Karpas-422 (cell line): Measurements from ENCODE around the gene FRG2C. TPM values are rescaled to one million over a fixed set of nuclear protein-coding genes. Genes with fewer than 3 reads are reported as not detected.
A peak's percentile ranks its signal among the peaks of the same experiment; 100 is the strongest.
"Not testable (repeated sequence)": the region's sequence is repeated elsewhere in the genome, so short reads cannot be mapped to it uniquely, and the experiment has no call there.

Source experiments
- DNase-seq: peaks from one replicate; pipeline ENCODE4 v3.0.0-alpha.2; 2015
- H2AFZ ChIP-seq: fragments of 200-600 bp; sonication (generic); 2 replicates; pipeline ENCODE4 v1.6.1; 2014; ENCODE audit warnings: antibody characterized with exemption, low read length, mixed read lengths
- H3K27ac ChIP-seq: fragments of 200-600 bp; sonication (generic); 2 replicates; pipeline ENCODE4 v1.5.1; 2014; ENCODE audit warnings: mild to moderate bottlenecking, low read length, moderate library complexity
- H3K27me3 ChIP-seq: fragments of 200-600 bp; sonication (generic); 2 replicates; pipeline ENCODE4 v1.6.1; 2014; ENCODE audit warnings: low read length, mixed read lengths
- H3K36me3 ChIP-seq: fragments of 200-600 bp; sonication (generic); 2 replicates; pipeline ENCODE4 v1.6.1; 2014; ENCODE audit warnings: low read length, mixed read lengths; ENCODE audit not compliant: insufficient read depth
- H3K4me1 ChIP-seq: fragments of 200-600 bp; sonication (generic); 2 replicates; pipeline ENCODE4 v1.6.1; 2014; ENCODE audit warnings: mild to moderate bottlenecking, low read length, mixed read lengths
- H3K4me2 ChIP-seq: fragments of 200-600 bp; sonication (generic); 2 replicates; pipeline ENCODE4 v1.6.1; 2014; ENCODE audit warnings: low read length, low read depth, mild to moderate bottlenecking; ENCODE audit not compliant: poor library complexity, severe bottlenecking
- H3K4me3 ChIP-seq: fragments of 200-600 bp; sonication (generic); 2 replicates; pipeline ENCODE4 v1.5.1; 2014; ENCODE audit warnings: mild to moderate bottlenecking, antibody characterized with exemption, low read length, mixed read lengths
- H3K79me2 ChIP-seq: fragments of 200-600 bp; sonication (generic); 2 replicates; pipeline ENCODE4 v1.6.1; 2014; ENCODE audit warnings: mild to moderate bottlenecking, low read length, mixed read lengths
- H3K9ac ChIP-seq: fragments of 200-600 bp; sonication (generic); 2 replicates; pipeline ENCODE4 v1.6.0; 2014; ENCODE audit warnings: low read length
- H3K9me2 ChIP-seq: fragments of 200-600 bp; sonication (generic), shearing (Covaris generic); replicated peaks from 2 replicates; pipeline ENCODE4 v1.6.0; 2014; ENCODE audit warnings: mild to moderate bottlenecking, low read length, moderate library complexity; ENCODE audit not compliant: insufficient read depth
- H3K9me3 ChIP-seq: fragments of 300-700, 200-600 bp; sonication (generic); 2 replicates; pipeline ENCODE4 v1.6.1; 2014; ENCODE audit warnings: low read length, mixed read lengths
- H4K20me1 ChIP-seq: fragments of 200-600 bp; sonication (generic); 2 replicates; pipeline ENCODE4 v1.6.1; 2014; ENCODE audit warnings: mild to moderate bottlenecking, antibody characterized with exemption, low read length, low read depth; ENCODE audit not compliant: insufficient read depth
- total RNA-seq: library from RNA; depleted of rRNA; stranded (reverse); fragments of >200 nt; shearing (Covaris generic); gene quantifications from 2 replicates; pipeline ENCODE4 v1.2.3, GENCODE V29; 2014; ENCODE audit warnings: low replicate concordance

FRG2C gene
- total RNA-seq, 1 experiment from 2014 or later: not detected

DNA sequence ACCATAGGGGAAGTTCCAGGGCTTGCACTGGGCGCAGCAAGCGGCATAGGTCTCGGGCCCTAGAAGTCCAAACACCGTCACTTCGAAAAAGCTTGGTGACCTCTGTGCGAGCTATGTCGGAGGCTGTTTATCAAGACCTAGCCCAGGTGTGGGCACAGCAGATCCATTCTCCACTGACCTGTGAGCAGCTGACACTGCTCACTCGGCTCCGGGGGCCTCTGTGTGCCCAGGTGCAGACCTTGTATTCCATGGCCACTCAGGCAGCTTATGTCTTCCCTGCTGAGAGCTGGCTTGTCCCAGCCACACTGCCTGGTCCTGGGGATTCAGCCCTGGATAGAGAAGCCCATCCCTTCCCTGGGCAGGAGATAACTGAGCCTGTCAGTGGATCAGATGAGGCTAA, 1.5 kb downstream of the FRG2C start:
- H3K9ac ChIP-seq, H3K27ac ChIP-seq: not testable (repeated sequence)

DNA sequence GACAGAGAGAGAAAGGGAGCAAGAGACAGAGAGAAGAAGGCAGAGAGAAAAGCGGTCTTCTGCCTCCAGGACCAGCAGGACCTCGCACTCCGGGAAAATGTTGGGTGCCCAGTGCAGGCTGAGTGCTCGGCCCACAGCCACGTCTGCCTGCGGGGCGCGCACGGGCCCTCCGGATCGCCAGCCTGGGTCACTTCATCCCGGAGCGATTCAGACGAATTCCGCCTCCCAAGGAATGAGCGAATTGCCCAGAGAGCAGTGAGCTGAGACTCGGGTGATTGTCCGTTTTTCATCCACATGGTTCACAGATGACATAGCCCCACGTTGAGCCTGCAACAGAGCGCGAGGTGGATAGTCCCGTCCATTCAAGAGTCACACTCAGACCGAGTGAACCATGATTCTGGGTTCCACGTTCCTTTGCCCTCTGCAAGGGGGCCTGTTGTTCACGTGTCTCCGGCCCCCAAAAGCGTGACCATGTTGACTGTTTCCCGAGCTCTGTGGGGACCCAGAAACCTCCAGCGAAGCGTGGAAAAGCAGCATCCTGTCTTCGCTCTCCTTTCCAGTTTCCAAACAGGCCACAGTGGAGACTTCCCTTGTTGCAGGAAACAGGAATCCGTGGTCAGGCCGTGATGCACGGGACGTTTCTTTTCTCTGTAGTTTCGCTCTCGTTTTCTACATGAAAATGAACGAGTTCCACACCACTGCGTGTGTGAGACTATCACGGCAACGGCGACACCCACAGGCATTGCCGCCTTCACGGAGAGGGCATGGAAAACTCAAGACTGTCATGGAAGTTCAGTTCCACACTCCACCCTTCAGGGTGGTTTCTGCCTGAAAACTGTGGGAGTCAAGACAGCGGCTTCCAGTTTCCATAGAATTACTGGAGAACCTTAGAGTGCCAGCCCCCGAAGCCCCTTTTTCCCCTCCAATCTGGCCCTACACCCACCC, 3.9 kb downstream of the FRG2C start:
- H3K27me3 ChIP-seq, H3K9me2 ChIP-seq, H4K20me1 ChIP-seq, H3K9me3 ChIP-seq, H3K4me3 ChIP-seq, H3K4me1 ChIP-seq, H3K27ac ChIP-seq, H2AFZ ChIP-seq, H3K36me3 ChIP-seq, H3K79me2 ChIP-seq, H3K4me2 ChIP-seq, DNase-seq, H3K9ac ChIP-seq: not testable (repeated sequence)

More for the DNA sequence above, 1.5 kb downstream of the FRG2C start:
- not testable (repeated sequence) for H2AFZ ChIP-seq, H3K36me3 ChIP-seq, H3K9me3 ChIP-seq, H3K4me2 ChIP-seq, H4K20me1 ChIP-seq, H3K27me3 ChIP-seq, H3K79me2 ChIP-seq, H3K4me3 ChIP-seq, H3K9me2 ChIP-seq, DNase-seq, H3K4me1 ChIP-seq

DNA sequence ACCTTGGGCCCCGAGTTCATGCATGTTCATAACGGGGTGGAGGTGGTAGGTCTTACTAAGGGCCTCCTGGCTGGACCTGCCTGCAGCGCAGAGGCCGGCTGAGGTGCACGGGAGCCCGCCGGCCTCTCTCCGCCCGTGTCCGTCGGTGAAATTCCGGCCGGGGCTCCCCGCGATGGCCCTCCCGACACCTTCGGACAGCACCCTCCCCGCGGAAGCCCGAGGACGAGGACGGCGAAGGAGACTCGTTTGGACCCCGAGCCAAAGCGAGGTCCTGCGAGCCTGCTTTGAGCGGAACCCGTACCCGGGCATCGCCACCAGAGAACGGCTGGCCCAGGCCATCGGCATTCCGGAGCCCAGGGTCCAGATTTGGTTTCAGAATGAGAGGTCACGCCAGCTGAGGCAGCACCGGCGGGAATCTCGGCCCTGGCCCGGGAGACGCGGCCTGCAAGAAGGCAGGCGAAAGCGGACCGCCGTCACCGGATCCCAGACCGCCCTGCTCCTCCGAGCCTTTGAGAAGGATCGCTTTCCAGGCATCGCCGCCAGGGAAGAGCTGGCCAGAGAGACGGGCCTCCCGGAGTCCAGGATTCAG, 4.7 kb downstream of the FRG2C start:
- not testable (repeated sequence) for H3K9me3 ChIP-seq, DNase-seq

DNA sequence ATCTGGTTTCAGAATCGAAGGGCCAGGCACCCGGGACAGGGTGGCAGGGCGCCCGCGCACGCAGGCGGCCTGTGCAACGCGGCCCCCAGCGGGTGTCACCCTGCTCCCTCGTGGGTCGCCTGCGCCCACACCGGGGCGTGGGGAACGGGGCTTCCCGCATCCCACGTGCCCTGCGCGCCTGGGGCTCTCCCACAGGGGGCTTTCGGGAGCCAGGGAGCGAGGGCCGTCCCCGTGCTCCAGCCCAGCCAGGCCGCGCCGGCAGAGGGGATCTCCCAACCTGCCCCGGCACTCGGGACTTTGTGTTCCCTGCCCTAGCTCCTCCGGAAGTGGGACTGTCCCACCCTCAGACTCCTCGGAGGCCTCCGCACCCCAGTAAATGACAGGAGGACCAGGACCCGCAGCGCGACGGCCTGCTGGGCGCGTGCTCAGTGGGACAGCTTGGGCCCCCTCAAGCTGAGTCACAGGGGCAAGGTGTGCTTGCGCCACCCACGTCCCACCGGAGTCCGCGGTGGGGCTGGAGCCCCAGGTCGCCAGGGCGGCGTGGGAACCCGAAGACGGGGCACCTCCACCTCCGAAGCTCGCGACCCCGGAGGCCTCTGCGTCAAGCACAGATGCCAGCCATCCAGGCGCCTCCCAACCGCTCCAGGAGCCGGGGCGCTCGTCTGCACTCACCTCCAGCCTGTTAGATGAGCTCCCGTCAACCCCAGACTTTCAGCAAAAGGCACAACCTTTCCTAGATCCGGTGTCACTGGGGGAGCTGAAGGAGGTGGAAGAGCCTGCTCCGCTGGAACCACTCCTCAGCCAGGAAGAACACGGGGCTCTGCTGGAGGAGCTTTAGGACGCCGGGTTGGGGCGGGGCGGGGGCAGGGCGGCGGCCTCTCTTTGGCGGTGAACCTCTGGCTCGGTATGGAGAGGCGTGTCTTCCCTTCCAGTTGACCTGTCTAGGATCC, 5.5 kb downstream of the FRG2C start:
- not testable (repeated sequence) for H3K4me2 ChIP-seq, H3K27me3 ChIP-seq, H3K9me3 ChIP-seq, H3K36me3 ChIP-seq, H3K4me3 ChIP-seq, DNase-seq, H3K79me2 ChIP-seq, H4K20me1 ChIP-seq, H3K9me2 ChIP-seq, H3K4me1 ChIP-seq, H3K9ac ChIP-seq, H2AFZ ChIP-seq, H3K27ac ChIP-seq

More for the DNA sequence above, 4.7 kb downstream of the FRG2C start:
- not testable (repeated sequence) for H2AFZ ChIP-seq, H3K27me3 ChIP-seq, H4K20me1 ChIP-seq, H3K36me3 ChIP-seq, H3K27ac ChIP-seq, H3K9ac ChIP-seq, H3K4me1 ChIP-seq, H3K4me2 ChIP-seq, H3K4me3 ChIP-seq, H3K9me2 ChIP-seq, H3K79me2 ChIP-seq

DNA sequence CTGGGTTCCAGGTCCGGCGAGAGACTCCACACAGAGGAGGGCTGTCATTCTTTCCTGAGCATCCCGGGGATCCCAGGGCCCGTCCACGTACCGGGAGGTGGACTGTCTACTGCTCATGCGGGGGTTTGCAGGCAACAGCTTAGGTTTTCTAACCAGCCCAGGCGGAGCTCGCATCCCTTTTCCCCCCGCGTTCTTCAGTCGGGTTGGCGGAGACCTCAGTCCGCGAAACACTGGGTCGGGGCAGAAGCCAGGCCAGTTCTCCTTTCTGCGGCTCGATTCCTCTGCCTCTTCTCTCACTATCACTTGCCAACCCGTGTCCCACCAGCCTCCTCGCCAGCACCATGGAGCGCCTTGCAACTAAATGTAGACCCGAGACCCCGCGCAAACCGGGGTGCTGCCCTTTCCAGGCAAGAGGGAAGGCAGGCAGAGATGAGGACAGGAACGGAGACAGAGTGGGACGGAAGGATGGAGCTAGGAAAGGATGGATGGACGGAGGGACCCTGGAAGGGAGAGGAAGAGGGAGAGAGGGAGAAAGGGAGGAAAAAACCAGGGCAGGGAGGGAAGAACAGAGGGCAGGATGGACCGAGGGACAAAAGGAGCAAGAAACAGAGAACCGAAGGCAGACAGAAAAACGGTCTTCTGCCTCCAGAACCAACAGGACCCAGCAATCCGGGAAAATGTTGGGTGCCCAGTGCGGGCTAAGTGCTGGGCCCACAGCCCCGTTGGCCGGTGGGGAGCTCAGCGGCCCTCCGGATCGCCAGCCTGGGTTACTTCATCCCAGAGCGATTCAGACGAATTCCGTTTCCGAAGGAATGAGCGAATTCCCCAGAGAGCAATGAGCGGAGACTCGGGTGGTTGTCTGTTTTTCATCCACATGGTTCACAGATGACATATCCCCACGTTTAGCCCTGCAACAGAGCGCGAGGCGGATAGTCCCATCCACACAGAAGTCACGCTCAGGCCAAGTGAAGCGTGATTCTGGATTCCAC, 6.5 kb downstream of the FRG2C start:
- not testable (repeated sequence) for H3K4me2 ChIP-seq, H3K9me3 ChIP-seq, H3K9me2 ChIP-seq, H3K4me3 ChIP-seq, H4K20me1 ChIP-seq, H2AFZ ChIP-seq, H3K36me3 ChIP-seq, H3K27me3 ChIP-seq, H3K4me1 ChIP-seq, H3K79me2 ChIP-seq, H3K9ac ChIP-seq, H3K27ac ChIP-seq
- DNase-seq: peak; percentile 67

DNA sequence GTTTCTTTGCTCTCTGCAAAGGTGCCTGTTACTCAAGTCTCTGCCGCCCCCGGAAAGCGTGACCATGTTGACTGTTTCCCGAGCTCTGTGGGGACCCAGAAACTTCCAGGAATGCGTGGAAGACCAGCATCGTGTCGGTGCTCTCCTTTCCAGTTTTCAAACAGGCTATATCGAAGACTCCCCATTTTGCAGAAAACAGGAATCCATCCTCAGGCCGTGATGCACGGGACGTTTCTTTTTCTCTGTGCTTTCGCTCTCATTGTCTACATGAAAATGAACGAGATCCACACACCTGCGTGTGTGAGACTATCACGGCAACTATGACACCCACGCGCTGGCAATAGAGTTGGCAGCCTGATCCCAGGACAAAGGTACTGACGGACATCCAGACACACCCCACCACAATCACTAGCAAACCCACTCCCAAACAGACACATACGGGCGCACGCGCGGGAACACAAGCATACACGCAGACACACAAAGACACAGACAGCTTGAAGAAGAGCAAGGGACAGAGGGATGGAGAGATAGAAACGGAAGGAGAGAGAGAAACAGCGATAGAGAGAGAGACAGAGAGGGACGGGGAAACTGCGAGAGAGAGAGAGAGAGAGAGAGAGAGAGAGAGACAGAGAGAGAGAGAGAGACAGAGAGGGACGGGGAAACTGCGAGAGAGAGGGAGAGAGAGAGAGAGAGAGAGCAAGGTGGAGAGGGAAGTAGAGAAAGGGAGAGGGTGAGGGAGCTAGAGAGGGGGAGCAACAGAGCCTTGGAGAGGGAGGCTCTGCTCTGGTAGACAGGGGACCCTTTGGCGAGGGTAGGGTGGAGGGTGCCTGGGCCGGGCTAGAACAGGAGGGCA, 7.4 kb downstream of the FRG2C start:
- not testable (repeated sequence) for H3K27ac ChIP-seq, H4K20me1 ChIP-seq, H3K36me3 ChIP-seq, H3K4me1 ChIP-seq, H3K9me2 ChIP-seq, H3K4me3 ChIP-seq, H3K9ac ChIP-seq, H3K79me2 ChIP-seq, H2AFZ ChIP-seq, H3K4me2 ChIP-seq, H3K27me3 ChIP-seq, H3K9me3 ChIP-seq, DNase-seq

DNA sequence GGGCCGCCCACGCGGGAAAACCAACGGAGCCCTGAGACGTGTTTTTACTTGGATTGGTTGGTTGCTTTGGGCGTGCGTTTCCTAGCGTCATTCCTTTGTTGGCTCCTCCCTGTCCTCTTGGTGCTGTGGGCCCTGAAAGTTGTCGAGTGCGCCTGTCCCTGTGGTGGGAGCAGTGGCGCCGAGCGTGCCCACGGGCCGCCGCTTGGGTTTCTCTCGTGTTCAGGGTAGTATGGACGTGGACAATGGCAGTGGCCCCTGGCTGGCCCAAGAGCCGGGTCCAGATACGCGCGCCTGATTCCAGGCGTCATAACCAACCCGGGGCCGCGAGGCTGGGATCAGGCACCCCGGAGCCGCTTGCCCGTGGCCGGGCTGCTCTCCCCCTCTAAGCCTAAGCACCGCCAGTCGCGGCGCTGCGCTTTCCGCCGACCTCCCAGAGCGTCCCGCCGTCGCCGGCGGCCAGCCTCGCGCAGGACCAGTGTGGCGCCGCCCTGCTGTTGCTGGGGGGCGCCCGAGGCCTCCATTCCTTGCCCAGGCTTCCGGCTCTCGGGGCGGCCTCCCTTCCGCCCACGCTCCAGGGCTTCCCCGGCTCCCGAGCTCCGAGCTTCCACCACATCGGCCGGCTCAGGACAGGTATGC, 8.1 kb downstream of the FRG2C start:
- not testable (repeated sequence) for H3K4me2 ChIP-seq, H3K36me3 ChIP-seq, H4K20me1 ChIP-seq, H3K9me2 ChIP-seq, H3K79me2 ChIP-seq, H3K4me1 ChIP-seq, DNase-seq, H3K9ac ChIP-seq, H3K27me3 ChIP-seq, H2AFZ ChIP-seq, H3K4me3 ChIP-seq, H3K27ac ChIP-seq, H3K9me3 ChIP-seq
